Activated CD8-positive, alpha-beta memory T cell treated with anti-CD3 and anti-CD28 coated beads, Interleukin-2, amount 50 U/mL, for 48 hours (primary cell): ENCODE results near the gene ZNF780B.
"Not testable (repeated sequence)": the region's sequence is repeated elsewhere in the genome, so short reads cannot be mapped to it uniquely, and the experiment has no call there.

Source experiments
- DNase-seq: peaks from one replicate; pipeline ENCODE4 v3.0.0-alpha.2; 2020

The ZNF780B gene

DNA sequence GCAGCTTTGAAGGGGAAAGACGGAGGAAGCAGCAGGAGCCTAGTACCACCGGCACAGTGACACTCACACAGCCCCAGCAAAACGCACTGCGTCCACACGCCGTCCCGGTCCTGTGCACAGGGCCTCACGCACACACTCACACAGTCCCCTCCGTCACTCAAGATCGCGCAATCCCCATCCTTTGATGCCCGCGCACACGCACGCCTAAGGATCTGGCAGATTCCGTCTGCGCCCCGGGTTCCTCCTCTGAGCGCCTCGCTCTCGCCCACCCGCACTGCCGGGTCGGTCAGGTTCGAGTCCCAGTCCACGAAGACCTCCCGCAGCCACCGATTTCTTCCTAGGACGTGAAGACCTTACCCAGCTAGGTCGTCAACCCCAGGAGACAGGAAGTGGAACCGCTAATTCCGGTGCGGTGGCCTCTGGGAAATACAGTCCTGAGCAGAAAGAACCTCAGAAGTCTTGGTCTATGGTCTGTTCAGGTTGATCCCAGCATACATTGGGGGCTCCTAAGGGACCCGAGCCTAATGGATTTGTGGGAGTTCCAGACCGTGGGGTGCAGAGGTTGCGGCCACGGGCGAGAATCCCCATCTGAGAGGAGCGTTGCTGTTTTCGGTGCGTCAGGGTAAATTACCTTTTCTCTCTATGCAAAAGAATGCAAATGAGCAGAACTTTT, at the start of gene ZNF780B:
ZNF780B (minus strand) TSS at position 400 of the 673 bp plus-strand sequence. CDS start 5,899 bp downstream, outside the sequence.
- peak; percentile 82 for DNase-seq

- DNase-seq = no peak
Observed at GRCh38 chr19:40104754-40105153, 48.7 kb upstream of the ZNF780B start.

- DNase-seq = no peak
Observed at GRCh38 chr19:40103600-40103999, 47.6 kb upstream of the ZNF780B start.

DNA sequence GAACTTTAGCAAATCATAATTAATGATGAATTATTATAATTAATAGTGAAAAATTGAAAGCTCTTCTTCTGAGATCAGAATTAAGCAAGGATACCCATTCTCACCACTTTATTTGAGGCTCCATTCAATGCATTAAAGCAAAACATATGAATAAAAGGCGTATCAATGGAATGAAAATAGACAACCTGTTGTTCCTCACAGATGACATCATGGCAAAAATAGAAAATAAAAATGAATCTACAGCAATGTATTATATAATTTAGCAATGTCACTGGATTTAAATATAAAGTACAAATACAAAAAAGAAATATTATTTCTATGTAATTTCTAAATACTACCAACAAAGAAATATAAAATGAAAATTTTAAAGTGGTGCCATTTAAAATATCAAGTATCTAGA, 45.8 kb upstream of the ZNF780B start:
- no peak for DNase-seq

DNA sequence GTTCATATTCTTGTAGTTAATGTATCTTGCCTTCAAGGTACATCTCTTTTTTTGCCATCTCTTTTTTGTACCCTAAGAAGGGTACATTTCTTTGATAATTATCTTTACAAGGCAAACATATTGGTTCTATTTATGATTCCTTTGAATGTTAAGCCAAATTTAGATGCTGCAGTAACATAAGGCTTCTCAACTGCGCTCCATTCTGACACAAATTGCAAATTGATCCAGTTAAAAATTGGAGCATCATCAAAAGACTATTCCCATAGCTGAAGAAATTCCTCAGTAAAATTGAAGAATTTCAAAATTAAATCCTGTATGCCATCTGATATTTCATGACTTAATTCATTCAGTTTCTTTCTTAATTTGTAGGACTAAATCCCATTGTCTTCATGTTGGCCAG, 37.4 kb upstream of the ZNF780B start:
- DNase-seq = no peak

GRCh38 chr19:40091205-40092129, 35.4 kb upstream of the ZNF780B start:
- DNase-seq = no peak

- peak; percentile 89 for DNase-seq
Observed at GRCh38 chr19:40090241-40091204, 34.5 kb upstream of the ZNF780B start, which contains the start of gene ZNF780A. Gene ZNF780A (minus strand): TSS chr19:40090943. CDS start chr19:40084753, 6,190 bp downstream.

GRCh38 chr19:40089462-40089861, 33.4 kb upstream of the ZNF780B start:
- DNase-seq = no peak

DNA sequence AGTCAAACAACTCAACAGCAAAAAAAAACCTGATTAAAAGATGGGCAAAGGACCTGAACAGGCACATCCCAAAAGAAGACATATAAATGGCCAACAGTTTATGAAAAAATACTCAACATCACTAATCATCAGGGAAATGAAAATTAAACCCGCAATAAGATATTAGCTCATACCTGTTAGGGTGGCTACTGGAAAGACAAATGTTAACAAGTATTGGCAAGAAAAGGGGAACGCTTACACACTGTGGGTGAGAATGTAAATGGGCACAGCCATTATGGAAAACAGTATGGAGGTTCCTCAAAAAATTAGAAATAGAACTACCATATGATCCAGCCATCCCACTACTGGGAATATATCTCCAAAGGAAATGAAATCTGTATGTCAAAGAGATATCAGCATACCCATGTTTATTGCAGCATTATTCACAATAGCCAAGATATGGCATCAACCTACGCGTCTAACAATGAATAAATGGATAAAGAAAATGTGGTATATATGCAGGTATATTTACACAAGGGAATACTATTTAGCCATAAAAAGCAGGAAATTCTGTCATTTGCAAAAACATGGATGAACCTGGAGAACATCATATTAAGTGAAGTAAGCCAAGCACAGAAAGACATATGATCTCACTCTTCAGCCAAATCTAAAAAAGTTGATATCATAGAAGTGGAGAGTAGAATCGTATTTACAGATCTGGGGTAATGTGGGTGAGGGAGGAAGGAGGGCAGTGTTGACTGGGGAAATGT, 32.4 kb upstream of the ZNF780B start:
- no peak for DNase-seq

DNA sequence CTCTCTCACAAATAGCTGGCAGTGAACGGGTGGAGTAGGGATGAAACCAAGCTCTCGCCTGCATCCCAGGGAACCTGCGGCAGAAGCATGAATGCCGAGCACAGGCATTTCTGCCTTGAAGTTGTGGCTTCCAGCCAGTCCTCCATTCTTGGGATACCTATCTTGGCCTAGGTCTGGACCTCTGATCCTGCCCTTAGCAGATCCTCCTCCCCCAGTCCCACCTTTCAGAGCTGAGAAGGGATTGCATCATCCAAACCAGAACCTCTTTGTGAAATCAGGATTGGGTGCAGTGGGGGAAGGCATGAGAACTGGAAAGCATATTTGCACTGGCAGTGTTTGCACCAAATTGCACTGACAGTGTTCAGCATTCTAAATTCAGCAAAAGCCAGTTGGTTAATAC, 28.9 kb upstream of the ZNF780B start:
- DNase-seq = no peak

DNA sequence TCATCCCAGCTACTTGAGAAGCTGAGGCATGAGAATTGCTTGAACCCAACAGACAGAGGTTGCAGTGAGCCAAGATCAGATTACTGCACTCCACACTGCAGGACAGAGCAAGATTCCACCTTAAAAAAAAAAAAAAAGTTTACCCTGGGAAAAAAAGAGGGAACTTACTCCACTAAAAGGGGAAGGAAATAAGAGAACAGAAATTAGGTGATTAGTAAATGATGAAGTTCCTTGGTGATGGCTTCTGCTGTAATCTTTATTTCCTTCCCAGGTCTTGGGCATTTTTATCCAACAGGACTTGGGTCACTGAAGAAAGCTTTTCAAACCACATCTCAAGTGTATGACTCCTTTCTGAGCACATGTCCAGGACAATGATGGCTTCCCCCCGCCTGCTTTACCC, 25.4 kb upstream of the ZNF780B start:
- DNase-seq = no peak

- DNase-seq = no peak
Observed at GRCh38 chr19:40080289-40080688, 24.3 kb upstream of the ZNF780B start.

GRCh38 chr19:40078377-40078776, 22.3 kb upstream of the ZNF780B start:
- no peak for DNase-seq

GRCh38 chr19:40070058-40070457, 14.0 kb upstream of the ZNF780B start:
- DNase-seq = no peak

DNA sequence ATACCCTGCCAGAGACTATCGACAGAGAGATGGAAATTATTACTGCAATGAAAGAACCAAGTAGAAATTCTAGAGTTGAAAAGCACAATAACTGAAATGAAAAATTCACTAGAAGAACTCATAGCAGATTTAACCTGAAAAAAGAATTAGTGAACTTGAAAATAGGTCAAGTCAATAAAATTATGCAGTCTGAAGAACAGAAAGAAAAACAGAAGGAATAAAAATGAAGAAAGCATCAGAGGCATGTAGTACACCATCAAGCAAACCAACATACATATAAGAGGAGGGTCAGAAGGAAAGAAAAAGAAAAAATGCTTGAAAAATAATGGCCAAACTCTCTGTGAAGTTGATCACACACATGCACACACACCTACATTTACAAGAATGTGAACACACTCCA, 3.6 kb upstream of the ZNF780B start:
- DNase-seq = no peak

DNA sequence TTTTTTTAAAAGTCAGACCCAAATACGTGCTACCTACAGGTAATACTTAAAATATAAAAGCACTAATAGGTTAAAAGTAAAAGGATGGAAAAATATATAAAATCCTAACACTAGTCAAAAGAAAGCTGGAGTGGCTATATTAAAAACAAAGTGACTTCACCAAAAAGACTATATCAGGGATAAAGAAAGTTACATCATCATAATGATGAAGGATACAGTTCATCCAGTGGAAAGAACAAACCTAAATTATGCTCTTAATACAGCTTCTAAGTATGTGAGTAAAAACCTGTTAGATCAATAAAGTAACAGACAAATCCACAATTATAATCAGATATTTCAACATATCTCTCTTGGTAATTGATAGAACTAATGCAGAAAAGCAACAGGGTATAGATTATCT, 1.1 kb upstream of the ZNF780B start:
- DNase-seq = no peak

DNA sequence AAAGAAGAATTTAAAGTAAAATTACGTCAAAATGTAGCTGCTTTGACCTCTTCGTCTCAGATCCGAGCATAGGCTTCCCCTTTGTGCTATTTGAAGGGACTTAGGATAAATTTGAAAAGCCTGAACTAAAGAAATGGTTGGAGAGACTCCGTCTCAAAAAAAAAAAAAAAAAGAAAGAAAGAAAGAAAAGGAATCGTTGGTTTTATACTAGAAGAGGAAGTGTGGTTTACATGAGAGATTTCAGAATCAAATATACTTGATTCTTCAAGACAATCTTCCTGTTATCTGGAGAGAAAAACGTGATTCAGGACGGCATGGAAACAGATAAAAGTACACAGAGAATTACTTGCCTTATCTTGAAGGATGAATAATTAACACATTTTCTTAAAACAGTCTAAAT, 474 bp upstream of the ZNF780B start:
- no peak for DNase-seq

- no peak for DNase-seq
Observed at GRCh38 chr19:40055049-40055448, 982 bp downstream of the ZNF780B start.

DNA sequence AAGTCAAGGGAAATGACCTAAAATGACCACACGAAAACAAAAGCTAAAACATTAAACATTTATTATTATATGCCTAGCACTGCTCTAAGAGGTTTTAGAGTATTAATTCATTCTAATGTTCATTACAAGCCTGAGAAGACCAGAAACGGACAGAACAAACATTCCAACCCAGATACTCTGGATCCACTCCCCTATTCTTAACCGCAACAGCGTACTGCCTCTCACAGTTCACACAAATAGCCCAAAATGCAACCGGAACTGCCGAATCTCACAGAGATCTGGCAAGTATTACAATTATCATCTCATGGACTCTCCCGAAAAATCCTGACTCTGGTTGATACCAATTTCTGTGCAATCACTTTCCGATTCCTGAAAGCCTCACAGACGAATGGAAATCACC, 1.4 kb downstream of the ZNF780B start:
- no peak for DNase-seq

DNA sequence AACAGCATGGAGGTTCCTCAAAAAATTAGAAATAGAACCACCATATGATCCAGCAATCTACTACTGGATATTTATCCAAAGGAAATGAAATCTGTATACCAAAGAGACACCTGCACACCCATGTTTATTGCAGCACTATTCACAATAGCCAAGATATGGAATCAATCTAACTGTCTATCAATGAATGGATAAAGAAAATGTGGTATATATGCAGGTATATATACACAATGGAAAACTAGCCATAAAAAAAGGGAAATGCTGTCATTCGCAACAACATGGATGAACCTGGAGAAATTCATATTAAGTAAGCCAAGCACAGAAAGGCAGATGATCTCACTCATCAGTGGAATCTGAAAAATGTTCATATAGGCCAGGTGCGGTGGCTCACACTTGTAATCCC, 2.5 kb downstream of the ZNF780B start:
- no peak for DNase-seq

GRCh38 chr19:40041718-40042117, 14.3 kb downstream of the ZNF780B start:
- not testable (repeated sequence) for DNase-seq

DNA sequence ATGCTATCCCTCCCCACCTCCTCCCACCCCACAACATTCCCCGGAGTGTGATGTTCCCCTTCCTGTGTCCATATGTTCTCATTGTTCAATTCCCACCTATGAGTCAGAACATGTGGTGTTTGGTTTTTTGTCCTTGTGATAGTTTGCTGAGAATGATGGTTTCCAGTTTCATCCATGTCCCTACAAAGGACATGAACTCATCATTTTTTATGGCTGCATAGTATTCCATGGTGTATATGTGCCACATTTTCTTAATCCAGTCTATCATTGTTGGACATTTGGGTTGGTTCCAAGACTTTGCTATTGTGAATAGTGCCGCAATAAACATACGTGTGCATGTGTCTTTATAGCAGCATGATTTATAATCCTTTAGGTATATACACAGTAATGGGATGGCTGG, 18.0 kb downstream of the ZNF780B start:
- DNase-seq = not testable (repeated sequence)
